IMR-90 (cell line): ENCODE data around the gene STAU1. TPM values are rescaled to one million over a fixed set of nuclear protein-coding genes. Genes with fewer than 3 reads are reported as not detected.

Experiments
- ATAC-seq: fragments of 200-7000 bp; cut with Tn5 transposase; 2 replicates; pipeline ENCODE4 v1.9.1; 2020; ENCODE audit warnings: low read depth, mild to moderate bottlenecking, moderate library complexity
- BruUV-seq: library from RNA; stranded (reverse); fragments of 400-500 nt; replicated peaks from 2 replicates; lab custom pipeline; 2021; lab: Mats Ljungman, UMichigan
- CTCF ChIA-PET: fragments of 300-600 bp; formaldehyde crosslinking; extraction: SDS; loops from one replicate; lab custom pipeline; 2021; ENCODE audit warnings: antibody characterized with exemption; lab: Yijun Ruan, JAX
- POLR2A ChIA-PET: fragments of 300-600 bp; sonication (Branson Sonifier 250); formaldehyde crosslinking; loops from one replicate; lab custom pipeline; 2022; ENCODE audit warnings: antibody characterized with exemption; ENCODE audit not compliant: unreplicated experiment; lab: Charles Lee
- DNase-seq: peaks from one replicate; pipeline ENCODE4 v3.0.0; 2013
- H2AFZ ChIP-seq: replicated peaks from 2 replicates; pipeline ENCODE3; 2013; ENCODE audit warnings: low read length, mild to moderate bottlenecking; ENCODE audit not compliant: poor library complexity
- H2AK5ac ChIP-seq: 2 replicates; pipeline ENCODE4 v1.6.1; 2013; ENCODE audit warnings: low read depth, low read length, inconsistent platforms
- H2AK9ac ChIP-seq: replicated peaks from 2 replicates; pipeline ENCODE3; 2013; ENCODE audit warnings: mild to moderate bottlenecking, low read depth, low read length, moderate library complexity; ENCODE audit not compliant: poor library complexity
- H2BK120ac ChIP-seq: 2 replicates; pipeline ENCODE4 v1.6.1; 2013; ENCODE audit warnings: low read depth, low read length, inconsistent platforms
- H2BK15ac ChIP-seq: 3 replicates; pipeline ENCODE4 v1.6.1; 2013; ENCODE audit warnings: low read depth, low read length, inconsistent platforms
- H2BK20ac ChIP-seq: 2 replicates; pipeline ENCODE4 v1.6.1; 2013; ENCODE audit warnings: low read depth, mild to moderate bottlenecking, inconsistent platforms, low read length, moderate library complexity
- H2BK5ac ChIP-seq: 2 replicates; pipeline ENCODE4 v1.6.1; 2013; ENCODE audit warnings: mild to moderate bottlenecking, low read depth, low read length, inconsistent platforms; ENCODE audit not compliant: poor library complexity, severe bottlenecking
- H3K14ac ChIP-seq: replicated peaks from 2 replicates; pipeline ENCODE4 v1.6.1; 2013; ENCODE audit warnings: low read depth, low read length, inconsistent platforms
- H3K18ac ChIP-seq: 2 replicates; pipeline ENCODE4 v1.6.1; 2013; ENCODE audit warnings: low read depth, low read length, control low read depth
- H3K23ac ChIP-seq: 2 replicates; pipeline ENCODE4 v1.6.1; 2013; ENCODE audit warnings: low read depth, low read length, inconsistent platforms
- H3K27ac ChIP-seq: 2 replicates; pipeline ENCODE4 v1.5.1; 2013; ENCODE audit warnings: mild to moderate bottlenecking, control low read depth, low read length; ENCODE audit not compliant: insufficient read depth
- H3K27me3 ChIP-seq: 2 replicates; pipeline ENCODE4 v1.6.1; 2013; ENCODE audit warnings: low read length; ENCODE audit not compliant: control insufficient read depth, insufficient read depth
- H3K36me3 ChIP-seq: 2 replicates; pipeline ENCODE4 v1.6.1; 2013; ENCODE audit warnings: low read length, mixed read lengths; ENCODE audit not compliant: control insufficient read depth, insufficient read depth
- H3K4ac ChIP-seq: 2 replicates; pipeline ENCODE4 v1.6.1; 2013; ENCODE audit warnings: low read depth, low read length, inconsistent platforms
- H3K4me1 ChIP-seq: 2 replicates; pipeline ENCODE4 v1.6.1; 2013; ENCODE audit warnings: low read length, mixed read lengths; ENCODE audit not compliant: control insufficient read depth, insufficient read depth
- H3K4me2 ChIP-seq: 2 replicates; pipeline ENCODE4 v1.6.1; 2013; ENCODE audit warnings: low read depth, mild to moderate bottlenecking, control low read depth, low read length, moderate library complexity
- H3K4me3 ChIP-seq: 2 replicates; pipeline ENCODE4 v1.5.1; 2013; ENCODE audit warnings: low read depth, mild to moderate bottlenecking, control low read depth, low read length, moderate library complexity; ENCODE audit not compliant: insufficient read depth
- H3K56ac ChIP-seq: 2 replicates; pipeline ENCODE4 v1.6.1; 2013; ENCODE audit warnings: low read length, inconsistent platforms; ENCODE audit not compliant: insufficient read depth; ENCODE audit errors: extremely low read depth
- H3K79me1 ChIP-seq, 2 experiments: 2 replicates each; pipeline ENCODE4 v1.6.1; 2013; ENCODE audit warnings: low read length in 2 of 2, inconsistent platforms in 1 of 2, low read depth in 1 of 2
- H3K9ac ChIP-seq: 2 replicates; pipeline ENCODE4 v1.6.1; 2013; ENCODE audit warnings: low read depth, low read length, control low read depth
- H3K9me1 ChIP-seq: 2 replicates; pipeline ENCODE4 v1.6.1; 2013; ENCODE audit warnings: low read length, inconsistent platforms; ENCODE audit not compliant: insufficient read depth
- H3K9me3 ChIP-seq: 2 replicates; pipeline ENCODE4 v1.6.1; 2013; ENCODE audit warnings: low read length; ENCODE audit not compliant: control insufficient read depth, insufficient read depth
- H4K20me1 ChIP-seq: 2 replicates; pipeline ENCODE4 v1.6.1; 2013; ENCODE audit warnings: low read length, inconsistent platforms; ENCODE audit not compliant: insufficient read depth
- H4K5ac ChIP-seq: 2 replicates; pipeline ENCODE4 v1.6.1; 2013; ENCODE audit warnings: mild to moderate bottlenecking, low read depth, low read length, control low read depth
- H4K8ac ChIP-seq, 2 experiments: 2 replicates each; pipeline ENCODE4 v1.6.1; 2013; ENCODE audit warnings: low read depth in 2 of 2, low read length in 2 of 2, control low read depth in 1 of 2, inconsistent platforms in 1 of 2
- H4K91ac ChIP-seq: 2 replicates; pipeline ENCODE4 v1.6.1; 2013; ENCODE audit warnings: low read depth, low read length, inconsistent platforms; ENCODE audit not compliant: insufficient read depth
- CEBPB ChIP-seq: IDR thresholded peaks from 2 replicates; pipeline ENCODE4 v1.6.1; 2012; ENCODE audit warnings: low read depth, low read length, improper control_type of control experiment
- CHD1 ChIP-seq: IDR thresholded peaks from 2 replicates; pipeline ENCODE4 v1.6.1; 2012; ENCODE audit warnings: low read depth, low read length, improper control_type of control experiment
- WGBS, 2 experiments: methylation state at CpG; one replicate each; pipeline versions ENCODE4 v1.1.5 to v1.1.7; 2013; ENCODE audit warnings: missing lambda C conversion rate in 2 of 2; ENCODE audit not compliant: insufficient read length in 1 of 2; ENCODE audit errors: extremely low coverage in 2 of 2; 5-methylcytosine and 5-hydroxymethylcytosine counted together
- dilution Hi-C: fragments of 300-500 bp; cut with HindIII; formaldehyde crosslinking; loops from one replicate; pipeline ENCODE4 v1.14.3; 2018; ENCODE audit warnings: low sequenced_read_pairs; ENCODE audit not compliant: unreplicated experiment
- in situ Hi-C: fragments of 300-500 bp; cut with MboI; formaldehyde crosslinking; loops from 3 replicates; pipeline ENCODE4 v1.14.3; 2019; ENCODE audit warnings: low sequenced_read_pairs, inconsistent platforms, mixed read lengths
- intact Hi-C: fragments of 100-400 bp; cut with micrococcal nuclease; formaldehyde crosslinking; loops from 2 replicates; pipeline ENCODE4 v1.10.0; 2022
- polyA plus RNA-seq, 3 experiments: library from polyadenylated mRNA; depleted of rRNA; stranded (reverse); fragments of >200 nt; gene quantifications; 2 replicates each; pipeline ENCODE4 v1.2.3, GENCODE V29; 2012; ENCODE audit warnings: low replicate concordance in 1 of 3
- total RNA-seq: library from RNA; depleted of rRNA; stranded (reverse); fragments of >200 nt; gene quantifications from 2 replicates; pipeline ENCODE4 v1.2.3, GENCODE V29; 2012
- TF ChIP-seq, protein P1 (sequence below): fragments of 150-350 bp; IDR thresholded peaks from 2 replicates; pipeline ENCODE4 v1.6.1; 2017; ENCODE audit warnings: mild to moderate bottlenecking, antibody characterized with exemption, low read length, low read depth

STAU1 gene
- total and polyA plus RNA-seq, 2 of the 4 experiments (the other 2 are of a cell fraction), result 35.3 to 50.3 TPM

DNA sequence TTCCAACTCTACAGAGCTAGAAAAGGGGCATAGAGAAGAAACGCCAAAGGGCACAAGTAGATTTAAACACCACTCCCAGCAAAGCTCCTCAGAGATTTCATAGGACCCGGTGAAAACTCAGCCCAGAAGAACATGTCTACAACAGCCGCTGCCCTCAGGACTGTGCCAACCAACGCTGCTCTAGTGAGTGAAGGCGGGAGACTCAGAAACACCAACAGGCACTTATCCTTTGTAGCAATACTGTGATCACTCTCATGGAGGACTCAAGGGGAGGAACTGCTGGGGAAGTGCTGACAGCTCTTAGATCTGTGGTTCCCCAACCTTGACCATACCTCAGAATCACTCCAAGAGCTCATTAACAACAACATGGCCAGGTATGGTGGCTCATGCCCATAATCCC lies 39.5 kb downstream of the STAU1 start (continued):
- TF ChIP-seq, protein P1, sequence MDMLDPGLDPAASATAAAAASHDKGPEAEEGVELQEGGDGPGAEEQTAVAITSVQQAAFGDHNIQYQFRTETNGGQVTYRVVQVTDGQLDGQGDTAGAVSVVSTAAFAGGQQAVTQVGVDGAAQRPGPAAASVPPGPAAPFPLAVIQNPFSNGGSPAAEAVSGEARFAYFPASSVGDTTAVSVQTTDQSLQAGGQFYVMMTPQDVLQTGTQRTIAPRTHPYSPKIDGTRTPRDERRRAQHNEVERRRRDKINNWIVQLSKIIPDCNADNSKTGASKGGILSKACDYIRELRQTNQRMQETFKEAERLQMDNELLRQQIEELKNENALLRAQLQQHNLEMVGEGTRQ, result no peak
- no peak for TF ChIP-seq CHD1
- no peak for TF ChIP-seq CEBPB

DNA sequence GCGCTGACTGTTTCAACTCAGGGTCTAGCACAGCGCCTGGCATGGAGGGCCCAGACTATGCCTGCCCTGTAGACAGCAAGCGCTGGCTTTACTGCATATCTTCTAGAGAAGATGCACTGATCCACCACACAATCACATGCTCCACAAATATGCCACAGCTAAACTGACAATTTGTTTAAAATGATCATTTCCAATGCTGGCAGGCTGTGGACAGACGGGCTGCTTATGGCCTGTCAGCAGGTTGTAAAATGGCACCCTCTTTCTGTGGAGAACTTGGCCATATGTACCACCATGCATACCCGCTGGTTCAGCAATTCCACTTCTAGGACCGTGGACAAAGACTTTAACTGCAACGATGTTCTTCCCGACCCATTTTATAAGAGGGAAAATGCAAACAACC lies 40.8 kb downstream of the STAU1 start:
- no peak overlapping the region for H2AK9ac ChIP-seq
- no peak overlapping the region for H2BK20ac ChIP-seq
- no peaks in the 10 kb centered on the region for H3K9me3 ChIP-seq
- no peak for ATAC-seq
- H3K23ac ChIP-seq, result no peak overlapping the region
- H2BK5ac ChIP-seq, result no peak overlapping the region
- no peak overlapping the region for H2AK5ac ChIP-seq
- intact Hi-C loops (no loop called here), dilution Hi-C loops (no loop called here), in situ Hi-C loops (no loop called here)
- H3K14ac ChIP-seq, result no peak overlapping the region
- H4K8ac ChIP-seq, result no peak overlapping the region
- peaks cover 36% of the 10 kb centered on the region for H4K20me1 ChIP-seq
- peaks cover 9% of the 10 kb centered on the region; the same call in 1 of the 2 replicates for H3K9me1 ChIP-seq
- H3K27me3 ChIP-seq, result no peaks in the 10 kb centered on the region
- H3K4me3 ChIP-seq, result no peak overlapping the region
- no peak overlapping the region for H2BK15ac ChIP-seq
- no peak overlapping the region for H3K4me2 ChIP-seq
- no peak for TF ChIP-seq CHD1
- no peaks in the 10 kb centered on the region for H3K4me1 ChIP-seq
- no TSS peak for BruUV-seq
- H4K91ac ChIP-seq, result no peak overlapping the region
- WGBS, 2 experiments, result 100% methylated on average over 1 of the region's 8 CpGs; no CpG with 5 or more reads in 1 of the 2 experiments
- no peak overlapping the region for H3K4ac ChIP-seq
- no peak overlapping the region for H3K18ac ChIP-seq
- ChIA-PET POLR2A (interaction anchor here (0.6 kb wide), 1 partner anchor 1695 kb away, joined by 3 read pairs; no protein-coding TSS in a partner anchor), CTCF (no interaction called here)
- H3K27ac ChIP-seq, result no peak overlapping the region
- H3K36me3 ChIP-seq, result peaks cover 33% of the 10 kb centered on the region
- H2AFZ ChIP-seq, result no peak overlapping the region
- no peak overlapping the region for H3K56ac ChIP-seq
- DNase-seq, result no peak
- no peak overlapping the region for H3K9ac ChIP-seq
- H2BK120ac ChIP-seq, result no peak overlapping the region
- H3K79me1 ChIP-seq, result peaks cover 23 to 66% of the 10 kb centered on the region in 2 experiments
- no peak overlapping the region for H4K5ac ChIP-seq
